Stimulated activated CD4-positive, alpha-beta T cell treated with anti-CD3 and anti-CD28 coated beads, Interleukin-2, amount 100 ng/mL, for 4 hours (primary cell): Measurements from ENCODE around the gene BCORL1.

Experiments used
- DNase-seq: peaks from one replicate; pipeline ENCODE4 v3.0.0-alpha.2; 2020; ENCODE audit warnings: low read depth

BCORL1 gene

GRCh38 chrX:130014770-130015169 is 32.3 kb downstream of the BCORL1 start:
- DNase-seq = no peak

DNA sequence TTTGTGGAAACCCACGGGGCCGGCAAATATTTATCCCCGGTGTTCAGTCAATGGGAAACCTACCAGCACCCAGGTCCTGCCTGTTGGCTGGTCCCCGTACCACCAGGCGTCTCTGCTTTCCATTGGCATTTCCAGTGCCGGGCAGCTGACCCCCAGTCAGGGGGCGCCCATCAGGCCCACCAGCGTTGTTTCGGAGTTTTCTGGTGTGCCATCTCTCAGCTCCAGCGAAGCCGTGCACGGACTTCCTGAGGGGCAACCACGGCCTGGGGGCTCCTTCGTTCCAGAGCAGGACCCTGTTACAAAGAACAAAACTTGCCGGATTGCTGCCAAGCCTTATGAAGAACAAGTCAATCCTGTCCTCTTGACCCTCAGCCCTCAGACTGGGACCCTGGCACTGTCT is 32.7 kb downstream of the BCORL1 start:
- DNase-seq = no peak

GRCh38 chrX:130018143-130018542 is 35.7 kb downstream of the BCORL1 start:
- no peak for DNase-seq

- DNase-seq = no peak
These were observed 38.4 kb downstream of the BCORL1 start for GRCh38 chrX:130020661-130021324.

DNA sequence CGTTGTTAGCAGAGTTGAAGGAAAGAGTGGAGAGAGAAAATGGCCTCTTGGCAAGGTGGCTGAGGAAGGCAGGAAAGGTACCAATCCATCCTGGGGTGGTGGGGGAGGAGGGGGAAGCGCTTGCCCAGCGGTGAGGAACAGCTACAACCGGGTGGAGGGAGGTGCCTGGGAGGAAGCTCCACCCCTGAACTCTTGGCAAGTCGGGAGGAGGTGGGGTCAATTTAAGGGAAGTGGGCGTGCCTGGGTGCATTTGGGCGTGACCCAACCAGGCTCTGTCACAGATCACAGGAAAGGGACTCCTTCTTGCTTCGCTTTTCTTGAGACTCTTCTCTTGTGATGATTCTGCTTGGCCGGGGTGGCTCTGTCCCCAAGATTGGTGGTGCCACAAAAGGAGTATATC is 41.7 kb downstream of the BCORL1 start:
- DNase-seq = peak; percentile 65

DNA sequence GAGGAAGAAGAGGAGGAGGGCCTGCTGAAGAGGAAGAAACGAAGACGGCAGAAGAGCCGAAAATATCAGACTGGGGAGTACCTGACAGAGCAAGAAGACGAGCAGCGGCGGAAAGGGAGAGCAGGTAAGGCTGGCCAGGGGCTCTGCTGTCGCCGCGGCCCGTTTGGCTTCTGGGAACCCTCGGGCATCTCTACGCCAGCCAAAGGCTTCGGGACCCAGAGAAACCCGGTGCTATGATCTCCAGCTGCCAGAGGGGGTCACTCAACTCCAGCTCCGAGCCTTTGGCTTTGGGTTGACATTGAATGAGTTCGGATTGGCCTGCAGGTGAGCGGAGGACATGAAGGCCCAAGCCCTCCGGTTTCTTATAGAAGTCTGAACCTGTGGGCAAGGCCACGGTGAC is 42.8 kb downstream of the BCORL1 start:
- no peak for DNase-seq

DNA sequence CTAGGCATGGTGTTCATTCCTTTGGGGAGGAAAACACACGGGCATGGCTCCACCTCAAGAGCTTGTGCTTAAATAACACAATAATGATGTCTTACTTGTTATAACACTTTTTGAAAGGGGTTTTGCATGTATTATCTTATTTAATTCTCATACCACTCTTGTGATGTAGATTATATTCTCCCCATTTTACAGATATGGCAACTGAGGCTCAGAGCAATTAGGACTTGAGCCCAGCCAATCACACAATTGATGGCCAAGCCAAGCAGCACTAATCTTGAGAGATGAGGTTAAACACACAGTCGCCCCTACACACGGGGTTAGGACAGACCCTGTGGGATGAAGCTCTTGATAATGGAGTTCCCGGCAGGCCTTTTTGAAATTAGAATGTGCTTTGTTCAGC is 45.1 kb downstream of the BCORL1 start:
- no peak for DNase-seq

GRCh38 chrX:130028196-130028595 is 45.8 kb downstream of the BCORL1 start:
- DNase-seq = peak; percentile 18

GRCh38 chrX:130030826-130031225 is 48.4 kb downstream of the BCORL1 start:
- DNase-seq = no peak

DNA sequence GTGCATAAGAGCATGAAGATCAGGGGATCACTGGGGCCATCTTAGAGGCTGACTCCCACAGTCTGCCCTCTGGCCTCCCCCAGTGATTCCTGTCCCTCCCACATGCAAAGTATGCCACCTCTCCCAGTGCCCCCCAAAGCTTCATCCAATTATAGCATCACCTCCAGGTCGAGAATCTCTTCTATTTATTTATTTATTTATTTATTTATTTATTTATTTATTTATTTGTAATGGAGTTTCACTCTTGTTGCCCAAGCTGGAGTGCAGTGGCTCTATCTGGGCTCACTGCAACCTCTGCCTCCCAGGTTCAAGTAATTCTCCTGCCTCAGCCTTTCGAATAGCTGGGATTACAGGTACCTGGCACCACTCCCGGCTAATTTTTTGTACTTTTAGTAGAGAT is 50.1 kb downstream of the BCORL1 start:
- no peak for DNase-seq

DNA sequence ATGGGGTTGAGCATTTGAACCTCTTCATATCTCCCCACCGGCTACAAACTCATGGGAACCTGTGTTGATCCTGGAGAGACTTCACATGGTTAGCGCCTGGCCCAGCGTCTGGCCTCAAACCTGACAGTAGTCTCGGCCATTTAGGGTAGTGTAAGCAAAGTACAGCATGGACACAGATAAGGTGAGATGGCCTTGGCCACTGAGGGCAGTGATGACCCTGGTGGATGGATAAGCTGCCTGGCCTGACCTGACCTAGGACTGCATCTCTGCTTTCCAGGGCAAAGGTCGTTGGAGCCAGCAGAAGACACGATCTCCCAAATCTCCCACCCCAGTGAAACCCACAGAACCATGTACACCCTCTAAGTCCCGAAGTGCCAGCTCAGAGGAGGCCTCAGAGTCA is 51.7 kb downstream of the BCORL1 start:
- no peak for DNase-seq

GRCh38 chrX:130039847-130040246 is 57.4 kb downstream of the BCORL1 start:
- DNase-seq = no peak

DNA sequence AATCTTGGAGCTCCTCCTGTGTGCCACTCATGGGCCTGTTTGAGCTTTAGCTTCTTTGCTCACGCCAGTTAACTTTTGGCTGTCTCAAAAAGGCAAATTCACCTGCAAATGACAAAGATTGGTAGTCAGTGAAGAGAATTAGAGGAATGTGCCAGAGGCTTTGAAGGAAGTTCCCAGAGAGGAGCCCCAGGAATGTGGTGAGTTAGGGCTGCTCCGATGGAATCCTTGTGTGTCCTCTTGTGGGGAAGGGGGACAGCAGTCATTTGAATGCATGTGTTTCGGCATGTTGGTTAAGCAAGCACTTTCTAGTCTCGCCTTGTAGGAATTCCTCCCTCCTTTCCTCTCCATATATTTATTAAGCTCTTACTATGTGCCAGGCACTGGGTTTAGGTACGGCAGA is 65.0 kb downstream of the BCORL1 start:
- no peak for DNase-seq

DNA sequence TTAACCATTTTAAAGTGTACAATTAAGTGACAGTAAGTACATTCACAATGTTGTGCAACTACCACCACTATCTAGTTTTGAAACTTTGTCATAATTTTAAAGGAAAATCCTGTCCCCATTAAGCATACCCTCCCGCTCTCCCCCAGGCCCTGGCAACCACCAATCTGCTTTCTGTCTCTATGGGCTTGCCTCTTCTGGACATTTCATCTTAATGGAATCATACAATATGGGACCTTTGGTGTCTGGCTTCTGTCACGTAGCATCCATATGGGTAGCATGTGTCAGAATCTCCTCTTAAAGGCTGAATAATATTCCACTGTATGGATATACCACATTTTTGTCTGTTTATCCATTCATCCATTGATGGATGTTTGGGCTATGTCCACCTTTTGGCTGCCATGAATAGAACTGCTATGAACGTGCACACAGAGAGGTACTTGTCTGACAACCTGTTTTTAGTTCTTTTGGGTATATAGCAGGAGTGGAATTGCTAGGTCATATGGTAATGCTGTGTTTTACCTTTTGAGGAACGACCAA is 66.3 kb downstream of the BCORL1 start:
- DNase-seq = no peak

DNA sequence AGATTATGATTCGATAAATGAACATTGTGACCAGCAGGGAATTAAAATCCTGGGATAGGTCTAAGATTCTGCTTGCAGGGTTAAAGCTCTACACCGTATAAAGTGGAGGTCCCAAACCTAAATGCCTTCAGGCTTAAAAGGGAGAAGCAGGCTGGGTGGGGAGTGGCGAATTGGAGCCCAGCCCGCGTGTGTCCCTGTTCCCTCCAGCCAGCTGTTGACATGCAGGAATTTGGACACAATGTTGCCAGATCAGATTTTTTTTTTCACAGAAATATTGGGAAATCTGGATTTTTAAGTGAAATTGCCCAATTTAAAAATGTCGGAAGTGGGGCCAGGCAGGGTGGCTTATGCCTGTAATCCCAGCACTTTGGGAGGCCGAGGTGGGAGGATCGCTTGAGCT is 67.4 kb downstream of the BCORL1 start:
- no peak for DNase-seq

- DNase-seq = no peak
These were observed 68.9 kb downstream of the BCORL1 start for GRCh38 chrX:130051176-130051845.

DNA sequence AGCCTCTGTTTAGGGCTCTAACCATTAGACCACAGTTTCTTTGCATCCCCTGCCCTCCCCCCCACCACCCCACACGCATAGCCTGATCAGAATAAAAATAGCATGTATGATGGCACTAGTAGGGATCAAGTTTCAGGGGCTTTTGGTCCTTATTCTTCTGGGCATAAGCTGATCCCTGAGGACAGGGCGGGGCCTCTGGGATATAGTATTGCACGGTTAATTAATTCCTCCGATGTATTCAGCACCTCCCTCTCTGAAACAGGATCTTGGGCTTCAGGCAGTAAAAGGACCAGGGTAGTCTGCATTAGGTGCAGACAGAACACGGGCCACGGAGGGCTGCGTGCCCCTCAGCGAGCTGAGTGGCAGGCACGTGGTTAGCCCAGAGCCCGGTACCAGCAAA is 70.8 kb downstream of the BCORL1 start:
- DNase-seq = no peak

DNA sequence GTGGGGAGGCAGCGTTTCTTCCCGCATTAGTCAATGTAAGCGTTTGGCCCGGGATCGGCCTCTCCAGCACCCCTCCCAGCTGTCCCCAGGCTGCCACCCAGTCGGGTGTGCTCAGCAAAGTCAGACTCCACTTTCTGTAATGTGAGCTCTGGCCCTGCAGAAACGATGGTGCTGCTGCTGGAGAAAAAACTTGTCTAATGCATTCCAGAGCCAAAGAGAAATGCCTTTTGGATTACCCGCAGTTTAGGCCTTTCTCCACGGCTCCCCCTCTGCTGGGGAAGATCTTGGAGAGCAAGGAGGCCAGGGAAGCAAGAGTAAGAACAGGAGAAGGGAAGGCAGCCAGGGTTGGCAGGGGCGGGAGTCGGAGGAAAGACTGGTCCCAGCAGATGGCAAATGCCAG is 72.7 kb downstream of the BCORL1 start:
- no peak for DNase-seq

DNA sequence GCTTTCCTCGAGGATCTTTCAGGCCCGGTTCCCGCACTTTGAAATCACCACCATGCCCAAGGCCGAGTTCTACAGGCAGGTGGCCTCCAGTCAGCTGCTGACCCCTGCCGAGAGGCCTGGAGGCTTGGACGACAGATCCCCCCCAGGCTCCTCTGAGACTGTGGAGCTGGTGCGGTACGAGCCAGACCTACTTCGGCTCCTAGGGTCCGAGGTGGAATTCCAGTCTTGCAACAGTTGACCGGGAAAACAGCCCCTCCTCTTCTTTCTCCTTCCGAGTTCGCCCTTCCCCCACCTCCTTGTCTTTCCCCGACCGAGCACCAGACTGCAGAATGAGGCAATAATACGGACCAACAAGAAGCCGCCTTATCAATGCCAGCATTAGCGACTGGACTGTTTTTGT is 73.5 kb downstream of the BCORL1 start:
- DNase-seq = no peak

DNA sequence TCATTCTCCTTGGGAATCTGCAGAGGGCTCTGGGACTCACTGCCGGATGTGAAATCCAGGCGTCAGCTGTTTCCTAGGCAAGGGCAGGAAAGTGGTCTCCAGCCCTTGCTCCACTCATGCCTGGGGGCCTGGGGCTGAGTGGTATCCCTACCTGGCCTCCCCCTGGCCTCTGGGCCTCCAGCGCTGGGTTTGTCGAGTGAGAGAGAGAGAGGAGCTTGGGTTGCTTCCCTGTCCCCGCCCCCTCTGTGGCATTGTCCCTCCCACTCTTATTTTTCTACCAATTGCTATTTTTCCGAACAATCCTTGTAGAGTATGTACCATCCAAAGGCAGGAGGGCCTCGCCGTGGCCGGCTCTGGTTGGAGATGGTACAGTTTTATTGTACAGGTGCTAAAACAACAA is 74.8 kb downstream of the BCORL1 start:
- DNase-seq = no peak

DNA sequence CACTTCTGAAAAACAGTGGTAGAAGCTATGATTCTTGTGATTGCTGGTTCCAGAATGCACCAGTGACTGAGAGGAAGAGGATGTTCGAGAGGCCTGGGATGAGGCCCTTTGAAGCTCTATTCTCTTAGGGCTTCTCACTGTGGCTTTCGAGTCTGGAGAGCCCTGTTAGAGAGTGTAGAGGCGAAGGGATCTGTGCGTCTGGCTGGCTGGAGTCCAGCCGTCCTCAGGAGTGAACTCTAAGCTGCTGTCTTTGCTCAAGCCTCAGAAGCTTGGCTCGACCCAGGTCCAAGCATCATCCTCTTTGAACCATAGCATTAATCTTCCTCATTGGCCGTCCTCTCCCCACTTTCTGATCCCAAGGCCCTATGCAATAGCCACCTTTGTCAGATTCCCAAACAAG is 76.2 kb downstream of the BCORL1 start:
- DNase-seq = no peak

DNA sequence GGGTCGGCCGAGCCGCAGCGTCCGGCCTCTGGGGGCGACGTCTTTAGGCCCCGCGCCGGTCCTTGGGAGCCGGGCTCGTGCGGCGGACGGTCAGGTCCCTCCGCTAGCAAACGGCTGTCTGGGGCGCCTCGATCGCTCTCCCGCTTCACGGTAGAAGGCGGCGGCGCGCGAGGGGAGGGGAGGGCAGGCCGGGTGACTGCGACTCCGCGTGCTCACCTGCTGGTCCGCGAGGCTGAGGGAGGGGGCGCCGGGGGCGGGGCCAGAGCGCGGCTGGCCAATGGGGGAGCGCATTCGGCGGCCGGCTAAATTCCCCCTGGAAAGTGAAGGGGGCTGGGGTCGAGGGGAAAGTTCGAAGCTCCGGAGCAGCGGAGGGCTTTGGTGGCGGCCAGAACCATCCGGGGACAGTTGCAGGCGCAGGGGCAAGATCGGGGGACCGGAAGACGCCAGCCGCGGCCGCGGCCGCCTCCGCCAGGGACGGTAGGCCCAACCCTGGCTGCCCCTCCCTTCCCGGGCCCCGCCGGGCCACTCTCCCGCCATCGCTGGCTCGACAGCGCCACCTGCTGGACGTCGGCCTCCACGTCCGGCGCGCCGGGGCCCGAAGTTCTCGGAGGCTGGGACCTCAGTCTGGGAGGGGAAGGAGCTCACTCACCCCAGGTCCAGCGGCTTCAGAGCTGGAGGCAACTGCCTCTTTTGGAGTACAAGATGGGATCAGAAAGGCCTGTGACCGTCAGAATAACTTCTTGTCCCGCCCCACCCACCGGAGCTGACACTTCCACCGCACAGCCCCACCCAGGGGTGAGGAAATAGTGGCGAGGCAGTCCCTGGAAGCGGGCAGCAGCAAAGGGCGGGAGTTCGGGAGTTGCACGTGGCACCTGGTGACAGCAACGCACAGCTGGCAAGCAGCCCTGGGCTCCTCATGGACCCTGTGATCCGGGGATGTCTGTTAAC is 78.0 kb downstream of the BCORL1 start:
- DNase-seq = peak; percentile 68
